ENCODE data around the gene MDFIC.

The MDFIC gene

GRCh38 chr7:115066050-115066449 is 144.2 kb downstream of the MDFIC start:
- Histone ChIP-seq H3K36me3 (ENCODE audit: insufficient read depth, low read length) (no peaks in the 10 kb centered on the region), H3K4me3 (ENCODE audit: low read length) (no peak overlapping the region), H3K9ac (ENCODE audit: low read depth, low read length) (no peak overlapping the region), H3K4me1 (ENCODE audit: insufficient read depth, low read length) (no peaks in the 10 kb centered on the region), H3K27ac (ENCODE audit: low read depth, low read length) (no peak overlapping the region), H3K27me3 (ENCODE audit: insufficient read depth, low read length) (no peaks in the 10 kb centered on the region), H3K9me3 (ENCODE audit: insufficient read depth, low read depth, low read length) (no peaks in the 10 kb centered on the region)
- WGBS = 93% methylated on average over 2 of the region's 2 CpGs

- Histone ChIP-seq H3K9me3 (ENCODE audit: insufficient read depth, low read depth, low read length) (no peaks in the 10 kb centered on the region), H3K4me1 (ENCODE audit: insufficient read depth, low read length) (no peaks in the 10 kb centered on the region), H3K27me3 (ENCODE audit: insufficient read depth, low read length) (no peaks in the 10 kb centered on the region), H3K36me3 (ENCODE audit: insufficient read depth, low read length) (no peaks in the 10 kb centered on the region), H3K4me3 (ENCODE audit: low read length) (no peak overlapping the region), H3K9ac (ENCODE audit: low read depth, low read length) (no peak overlapping the region), H3K27ac (ENCODE audit: low read depth, low read length) (no peak overlapping the region)
- WGBS = no CpG with 5 or more reads among the region's 1 CpG
These were observed 144.7 kb downstream of the MDFIC start for GRCh38 chr7:115066634-115067033.

- Histone ChIP-seq H3K27ac (ENCODE audit: low read depth, low read length) (no peak overlapping the region), H3K27me3 (ENCODE audit: insufficient read depth, low read length) (no peaks in the 10 kb centered on the region), H3K9ac (ENCODE audit: low read depth, low read length) (no peak overlapping the region), H3K4me1 (ENCODE audit: insufficient read depth, low read length) (no peaks in the 10 kb centered on the region), H3K4me3 (ENCODE audit: low read length) (no peak overlapping the region), H3K9me3 (ENCODE audit: insufficient read depth, low read depth, low read length) (no peaks in the 10 kb centered on the region), H3K36me3 (ENCODE audit: insufficient read depth, low read length) (no peaks in the 10 kb centered on the region)
- WGBS = 100% methylated on average over 1 of the region's 1 CpG
These were observed 146.3 kb downstream of the MDFIC start for GRCh38 chr7:115068220-115068619.

Data from HUES64 (cell line).